GM21619 (cell line): Measurements from ENCODE around the gene CDK2.

Source experiments
- ATAC-seq: cut with Tn5 transposase; IDR thresholded peaks from one replicate; pipeline ENCODE4 v1.9.1; 2021; ENCODE audit not compliant: unreplicated experiment

Gene CDK2

DNA sequence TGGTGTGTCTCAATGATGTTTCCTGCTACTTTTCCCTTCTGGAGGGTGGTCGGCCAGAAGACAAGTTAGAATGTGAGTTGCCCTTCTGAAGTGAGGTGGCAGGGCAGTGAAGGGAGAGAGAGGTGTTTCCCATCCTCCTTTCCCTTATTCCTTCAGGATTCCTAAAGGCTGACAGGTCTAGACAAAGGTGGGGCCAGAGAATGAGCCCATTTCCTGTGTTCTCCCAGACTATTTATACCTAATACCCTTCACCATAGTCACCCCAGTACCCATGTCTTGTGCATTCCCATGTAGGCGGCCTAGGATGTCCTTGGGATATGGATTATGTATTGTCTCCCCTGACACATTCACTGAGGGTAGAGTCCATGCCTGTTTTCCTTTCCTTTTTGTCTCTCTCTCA, 28.6 kb upstream of the CDK2 start:
- no peak for ATAC-seq

DNA sequence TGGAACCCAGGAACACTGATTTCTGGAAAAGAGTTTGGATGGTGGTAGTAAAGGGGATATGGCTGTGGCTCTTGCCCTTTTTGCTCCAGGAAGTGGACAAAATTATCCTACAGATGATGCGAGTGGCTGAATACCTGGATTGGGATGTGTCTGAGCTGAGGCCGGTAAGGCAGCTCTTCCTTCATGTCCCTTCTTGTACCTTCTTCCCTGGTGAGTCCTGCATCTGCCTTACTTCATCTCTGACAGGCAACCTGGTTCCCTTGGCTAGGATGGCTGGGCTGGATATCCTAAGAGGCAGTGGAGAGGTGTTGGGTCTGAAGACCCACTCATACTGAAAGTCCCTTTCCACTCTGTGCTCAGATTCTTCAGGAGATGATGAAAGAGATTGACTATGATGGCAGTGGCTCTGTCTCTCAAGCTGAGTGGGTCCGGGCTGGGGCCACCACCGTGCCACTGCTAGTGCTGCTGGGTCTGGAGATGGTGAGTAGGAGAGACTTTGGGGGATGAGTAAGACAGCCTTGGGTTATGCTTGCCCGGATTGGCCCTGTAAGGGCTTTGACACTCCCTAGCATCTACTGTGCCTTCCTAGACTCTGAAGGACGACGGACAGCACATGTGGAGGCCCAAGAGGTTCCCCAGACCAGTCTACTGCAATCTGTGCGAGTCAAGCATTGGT, 27.7 kb upstream of the CDK2 start:
- no peak for ATAC-seq

DNA sequence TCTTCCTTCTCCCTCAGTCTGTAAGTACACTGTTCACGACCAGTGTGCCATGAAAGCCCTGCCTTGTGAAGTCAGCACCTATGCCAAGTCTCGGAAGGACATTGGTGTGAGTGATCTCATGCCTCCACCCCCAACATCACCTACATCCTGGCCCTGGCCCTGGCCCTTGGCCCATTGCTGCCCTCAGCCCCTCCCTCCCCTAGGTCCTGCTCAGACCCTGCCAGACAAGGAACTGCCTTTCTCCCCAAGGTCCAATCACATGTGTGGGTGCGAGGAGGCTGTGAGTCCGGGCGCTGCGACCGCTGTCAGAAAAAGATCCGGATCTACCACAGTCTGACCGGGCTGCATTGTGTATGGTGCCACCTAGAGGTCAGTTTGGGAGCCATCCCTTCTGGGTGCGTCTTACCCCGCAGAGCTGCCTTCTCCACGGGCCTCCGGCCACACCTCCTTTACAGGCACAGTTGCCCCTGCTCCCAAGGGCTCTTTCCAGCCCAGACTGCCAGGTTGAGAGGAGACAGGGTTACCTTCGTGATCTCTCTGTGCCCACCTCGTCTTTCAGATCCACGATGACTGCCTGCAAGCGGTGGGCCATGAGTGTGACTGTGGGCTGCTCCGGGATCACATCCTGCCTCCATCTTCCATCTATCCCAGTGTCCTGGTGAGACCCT, 26.4 kb upstream of the CDK2 start:
- ATAC-seq, result peak; percentile 97

DNA sequence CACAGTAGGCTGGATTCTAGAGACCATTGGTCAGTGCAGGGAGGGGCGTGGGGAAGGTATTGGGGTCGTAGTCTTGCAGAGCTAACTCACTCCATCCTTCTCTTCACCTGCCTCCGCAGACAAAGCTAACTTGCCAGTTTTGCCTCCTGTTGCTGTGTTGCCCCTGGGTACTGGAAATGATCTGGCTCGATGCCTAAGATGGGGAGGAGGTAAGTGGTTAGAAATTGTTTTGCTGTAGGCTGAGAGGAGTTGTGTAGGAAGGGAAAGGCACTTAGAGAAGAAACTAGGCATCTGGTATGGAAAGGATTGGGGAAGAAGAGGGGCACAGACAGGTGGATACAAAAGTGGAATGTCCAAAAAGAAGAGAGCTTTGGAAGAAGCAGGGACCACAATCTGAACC, 24.6 kb upstream of the CDK2 start:
- ATAC-seq, result no peak

DNA sequence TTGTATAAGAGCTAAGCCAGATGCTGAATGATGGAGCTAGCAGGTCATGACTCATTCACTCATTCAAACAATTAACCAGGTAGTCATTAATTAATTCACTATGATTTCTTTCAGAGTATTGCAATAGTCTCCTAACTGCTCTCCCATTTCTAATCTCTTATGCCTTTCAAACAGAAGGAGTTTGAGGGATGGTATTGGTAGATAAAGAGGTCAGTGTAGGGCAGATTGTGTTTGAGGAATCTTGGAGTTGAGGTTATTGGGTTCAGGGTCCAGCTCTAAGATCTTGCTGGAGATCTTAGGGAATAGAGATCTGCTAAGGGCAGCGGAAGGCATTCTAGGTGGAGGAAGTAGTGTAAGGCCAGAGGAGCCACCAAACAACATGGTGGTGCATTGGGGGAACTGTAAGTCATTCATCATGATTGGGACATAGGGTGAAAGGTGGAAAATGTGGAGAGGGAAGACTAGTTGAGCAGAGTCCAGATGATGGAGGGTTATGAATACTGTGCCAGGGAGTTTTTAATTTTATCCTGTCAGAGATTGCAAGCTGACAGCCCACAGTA, 24.0 kb upstream of the CDK2 start:
- no peak for ATAC-seq

DNA sequence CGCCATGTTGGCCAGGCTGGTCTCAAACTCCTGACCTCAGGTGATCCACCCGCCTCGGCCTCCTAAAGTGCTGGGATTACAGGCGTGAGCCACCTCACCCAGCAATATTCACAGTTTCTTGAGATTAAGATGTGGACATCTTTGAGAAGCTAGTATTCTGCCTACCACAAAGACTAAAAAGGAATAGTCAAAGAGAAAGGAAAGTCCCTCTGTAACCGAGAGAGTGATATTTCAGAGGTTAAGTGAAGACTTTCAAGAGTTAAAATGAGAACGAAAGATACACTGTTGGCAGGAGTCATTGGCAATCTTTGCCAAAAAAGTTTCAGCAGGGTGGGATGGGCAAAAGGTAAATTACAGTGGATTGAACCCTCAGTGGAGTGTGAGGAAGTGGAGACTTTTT, 20.1 kb upstream of the CDK2 start:
- ATAC-seq, result no peak

DNA sequence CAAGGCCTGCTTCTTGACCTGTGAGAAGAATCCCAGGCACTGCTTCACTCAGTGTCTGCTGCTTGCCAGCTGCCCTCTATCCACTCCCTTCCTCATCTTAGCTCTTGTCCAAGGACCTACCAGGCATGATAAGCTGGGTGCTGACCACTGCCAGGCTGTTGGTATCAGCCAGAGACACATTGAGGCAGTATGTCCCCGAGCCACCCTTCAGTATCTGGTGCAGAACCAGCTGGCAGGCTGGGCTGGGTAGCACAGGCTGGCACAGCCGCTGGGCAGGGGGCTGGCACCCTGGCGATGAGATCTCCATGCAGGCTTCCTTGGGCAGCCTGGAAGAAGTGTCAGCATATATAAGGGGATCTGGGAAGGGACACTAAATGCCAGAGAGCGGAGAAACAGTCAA, 11.3 kb upstream of the CDK2 start:
- ATAC-seq, result no peak

DNA sequence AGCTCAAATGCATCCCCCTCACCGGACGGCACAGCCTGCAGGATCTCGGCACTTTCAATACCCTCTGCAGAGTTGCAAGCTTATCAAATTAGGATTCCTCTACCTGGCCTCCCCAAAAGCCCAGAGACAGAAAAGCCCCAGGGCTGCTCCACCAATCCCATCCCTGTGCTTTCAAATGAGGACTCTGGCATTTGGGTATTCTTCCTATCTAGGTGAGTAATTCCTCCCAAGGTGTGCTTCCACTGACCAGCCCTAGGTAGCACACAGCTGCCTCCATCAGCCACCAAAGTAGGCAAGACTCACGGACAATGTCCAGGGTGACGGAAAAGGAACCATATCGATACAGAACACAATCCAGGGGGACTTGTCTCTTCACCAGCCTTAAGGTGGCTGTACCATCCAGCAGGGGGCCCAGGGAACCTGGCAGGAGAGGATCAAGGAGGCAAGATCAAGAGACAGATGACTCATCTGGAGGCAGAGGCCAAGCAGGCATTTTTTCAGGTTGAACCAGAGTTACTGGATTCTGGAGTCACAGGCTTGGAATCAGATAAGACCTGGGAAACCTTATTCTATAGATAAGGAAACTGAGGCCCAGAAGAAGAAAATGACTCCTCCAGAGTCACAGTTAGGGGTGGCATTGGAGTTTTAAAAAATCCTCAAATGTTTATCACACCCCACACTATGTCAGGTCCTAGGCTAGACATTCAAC, 10.7 kb upstream of the CDK2 start:
- no peak for ATAC-seq

DNA sequence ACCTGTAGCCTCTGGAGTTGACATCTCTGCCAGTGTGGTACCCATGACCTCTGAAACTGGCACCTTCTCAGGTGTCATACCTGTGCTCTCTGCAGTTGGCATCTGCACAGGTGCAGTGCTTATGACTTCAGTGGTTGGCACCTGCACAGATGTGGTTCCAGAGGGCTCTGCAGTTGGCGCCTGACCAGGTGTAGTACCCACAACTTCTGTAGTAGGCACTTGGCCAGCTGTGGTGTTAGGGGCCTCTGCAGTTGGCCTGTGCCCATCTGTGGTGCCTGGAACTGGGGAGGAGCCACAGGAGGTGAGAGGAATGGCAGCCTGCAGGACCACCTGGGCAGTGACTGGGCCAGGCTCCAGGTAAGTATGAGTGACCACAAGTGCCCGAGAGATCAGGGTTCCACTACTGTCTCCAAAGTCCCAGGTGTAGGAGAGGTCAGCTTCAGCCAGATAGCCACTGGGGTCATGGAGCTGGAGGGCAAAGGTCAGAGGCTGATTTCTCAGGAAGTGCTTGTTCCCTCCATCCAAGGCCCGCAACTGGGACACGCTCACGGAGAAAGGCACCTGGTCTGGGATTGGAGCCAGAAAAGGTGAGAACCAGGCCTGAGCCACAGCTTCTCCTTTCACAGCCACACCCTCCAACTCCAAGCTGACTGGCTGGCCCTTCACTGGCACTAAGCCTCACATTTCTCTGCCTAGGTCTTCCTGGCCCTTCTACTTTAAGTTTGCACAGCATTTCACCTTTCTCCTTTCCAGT, 9.3 kb upstream of the CDK2 start:
- no peak for ATAC-seq

DNA sequence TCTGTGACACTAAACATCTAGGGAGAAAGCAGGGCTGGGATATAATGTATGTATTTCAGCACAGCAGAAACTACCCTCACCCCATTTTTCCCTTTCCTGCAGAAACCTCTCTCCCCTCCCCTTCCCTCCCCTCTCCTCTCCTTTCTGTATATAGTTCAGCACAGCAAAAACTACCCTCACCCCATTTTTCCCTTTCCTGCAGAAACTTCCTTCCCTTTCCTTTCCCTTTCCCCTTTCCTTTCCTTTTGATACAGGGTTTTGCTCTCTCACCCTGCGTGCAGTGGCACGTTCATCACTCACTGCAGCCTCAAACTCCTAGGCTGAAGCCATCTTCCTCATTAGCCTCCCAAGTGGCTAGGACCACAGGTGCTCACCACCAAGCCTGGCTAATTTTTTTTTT, 2.9 kb upstream of the CDK2 start:
- ATAC-seq, result no peak

DNA sequence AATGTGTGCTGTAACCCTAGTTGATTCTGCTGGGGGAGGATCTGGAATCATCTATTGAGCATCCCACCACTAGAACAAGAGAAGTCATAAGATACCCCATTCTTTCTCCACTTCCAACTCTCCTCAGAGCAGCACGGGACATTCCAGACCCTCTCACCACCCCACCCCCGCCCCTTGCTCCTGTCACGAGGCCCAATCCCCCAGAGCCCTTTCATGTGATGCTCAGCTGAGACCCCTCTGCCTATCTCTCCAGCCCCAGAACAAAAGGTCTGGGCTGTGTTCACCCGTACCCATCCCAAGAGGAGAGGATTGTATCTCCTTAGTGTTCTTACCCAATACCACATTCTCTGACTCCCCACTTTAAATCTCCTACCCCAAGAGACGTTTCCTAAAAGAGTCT, 1.4 kb upstream of the CDK2 start:
- ATAC-seq, result no peak

DNA sequence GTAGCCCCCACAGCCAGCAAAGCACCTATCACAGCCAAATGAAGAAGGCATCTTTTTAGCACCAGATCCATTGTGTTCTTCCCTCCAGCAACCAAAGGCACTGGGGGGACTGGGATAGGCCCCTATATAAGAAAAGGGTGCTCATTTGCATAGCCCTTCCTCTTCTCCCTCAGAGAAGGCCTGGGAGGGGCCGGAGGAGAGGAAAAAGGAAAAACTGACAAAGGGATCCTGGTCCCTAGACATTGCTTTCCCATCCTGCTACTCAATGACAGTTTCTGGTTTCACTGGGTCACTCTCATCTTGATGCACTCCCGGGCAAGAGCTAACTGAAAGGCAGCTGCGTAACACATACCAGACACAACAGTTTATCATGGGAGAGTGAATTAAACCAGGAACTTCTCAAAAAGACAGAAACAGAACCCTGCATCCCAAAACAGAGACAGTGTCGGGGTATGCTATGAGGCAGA, 656 bp upstream of the CDK2 start, which contains the start of gene PMEL:
Gene PMEL, minus strand, starts transcription at position 102 of the 467 bp plus-strand sequence. Its CDS starts 31 bp downstream, at position 71.
- ATAC-seq, result peak; percentile 2

DNA sequence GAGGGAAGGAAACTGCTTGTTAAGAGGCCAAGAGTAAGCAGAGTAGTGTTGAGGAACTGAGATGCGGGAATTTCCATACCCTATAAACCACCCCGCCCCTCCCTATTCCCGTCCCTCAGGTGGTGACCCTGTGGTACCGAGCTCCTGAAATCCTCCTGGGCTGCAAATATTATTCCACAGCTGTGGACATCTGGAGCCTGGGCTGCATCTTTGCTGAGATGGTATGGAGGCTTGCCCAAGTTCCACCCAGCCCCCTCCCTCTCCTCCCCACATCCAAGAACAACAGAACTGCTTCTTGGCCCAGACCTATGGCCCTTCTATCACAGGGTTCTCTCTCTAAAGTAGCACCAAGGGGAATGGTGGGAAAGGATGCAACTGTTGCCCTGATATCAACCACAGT, 2.7 kb downstream of the CDK2 start:
- ATAC-seq, result no peak

DNA sequence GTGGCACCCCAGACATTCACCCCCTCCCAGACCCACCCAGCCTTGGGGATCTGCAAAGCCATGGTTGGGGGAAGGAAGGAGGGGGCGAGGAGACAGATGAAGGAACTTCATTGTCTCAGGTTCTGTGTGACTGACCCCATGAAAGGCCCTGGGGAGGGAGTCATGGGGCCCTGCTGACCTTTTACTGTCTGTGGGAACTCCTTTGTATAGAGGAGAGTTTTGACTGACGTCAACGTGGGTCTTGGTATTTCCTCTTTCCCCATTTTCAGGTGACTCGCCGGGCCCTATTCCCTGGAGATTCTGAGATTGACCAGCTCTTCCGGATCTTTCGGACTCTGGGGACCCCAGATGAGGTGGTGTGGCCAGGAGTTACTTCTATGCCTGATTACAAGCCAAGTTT, 4.1 kb downstream of the CDK2 start:
- ATAC-seq, result no peak

DNA sequence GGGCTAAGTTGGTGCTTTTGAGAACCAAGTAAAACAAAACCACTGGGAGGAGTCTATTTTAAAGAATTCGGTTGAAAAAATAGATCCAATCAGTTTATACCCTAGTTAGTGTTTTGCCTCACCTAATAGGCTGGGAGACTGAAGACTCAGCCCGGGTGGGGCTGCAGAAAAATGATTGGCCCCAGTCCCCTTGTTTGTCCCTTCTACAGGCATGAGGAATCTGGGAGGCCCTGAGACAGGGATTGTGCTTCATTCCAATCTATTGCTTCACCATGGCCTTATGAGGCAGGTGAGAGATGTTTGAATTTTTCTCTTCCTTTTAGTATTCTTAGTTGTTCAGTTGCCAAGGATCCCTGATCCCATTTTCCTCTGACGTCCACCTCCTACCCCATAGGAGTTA, 5.4 kb downstream of the CDK2 start:
- no peak for ATAC-seq

DNA sequence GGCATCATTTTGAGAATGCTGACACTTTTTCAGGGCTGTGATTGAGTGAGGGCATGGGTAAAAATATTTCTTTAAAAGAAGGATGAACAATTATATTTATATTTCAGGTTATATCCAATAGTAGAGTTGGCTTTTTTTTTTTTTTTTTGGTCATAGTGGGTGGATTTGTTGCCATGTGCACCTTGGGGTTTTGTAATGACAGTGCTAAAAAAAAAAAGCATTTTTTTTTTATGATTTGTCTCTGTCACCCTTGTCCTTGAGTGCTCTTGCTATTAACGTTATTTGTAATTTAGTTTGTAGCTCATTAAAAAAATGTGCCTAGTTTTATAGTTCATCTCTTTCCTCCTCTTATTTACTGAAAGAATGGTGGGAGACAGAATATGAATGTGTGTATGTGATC, 5.8 kb downstream of the CDK2 start:
- no peak for ATAC-seq

DNA sequence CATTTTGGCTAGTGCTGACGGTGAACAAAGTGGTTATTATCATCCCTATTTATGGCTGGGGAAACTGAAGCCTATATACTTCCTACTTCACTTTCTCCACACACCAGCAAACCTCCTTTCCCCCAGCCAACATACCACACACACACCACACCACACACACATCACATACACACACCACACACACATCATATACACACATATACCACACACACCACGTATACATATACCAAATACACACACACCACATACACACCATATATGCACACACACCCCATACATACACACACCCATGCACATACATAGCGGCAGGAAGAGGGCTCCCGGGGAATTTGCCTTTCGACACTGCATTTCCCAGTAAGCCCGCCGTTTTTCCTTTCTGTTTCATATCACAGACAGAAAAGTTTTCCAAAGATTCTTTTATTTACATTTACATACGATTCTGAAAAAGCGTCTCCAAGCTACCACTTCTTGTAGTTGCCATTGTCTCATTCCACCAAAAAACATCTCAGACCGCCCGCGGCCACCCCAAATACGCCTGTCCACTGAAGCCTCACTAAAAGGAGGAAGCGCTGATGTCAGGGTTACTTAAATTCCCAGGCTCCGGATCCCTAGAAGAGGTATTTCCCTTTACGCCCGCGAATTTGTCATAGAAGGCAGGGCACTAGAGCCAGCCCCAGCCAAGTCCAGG, 6.4 kb downstream of the CDK2 start:
- no peak for ATAC-seq

DNA sequence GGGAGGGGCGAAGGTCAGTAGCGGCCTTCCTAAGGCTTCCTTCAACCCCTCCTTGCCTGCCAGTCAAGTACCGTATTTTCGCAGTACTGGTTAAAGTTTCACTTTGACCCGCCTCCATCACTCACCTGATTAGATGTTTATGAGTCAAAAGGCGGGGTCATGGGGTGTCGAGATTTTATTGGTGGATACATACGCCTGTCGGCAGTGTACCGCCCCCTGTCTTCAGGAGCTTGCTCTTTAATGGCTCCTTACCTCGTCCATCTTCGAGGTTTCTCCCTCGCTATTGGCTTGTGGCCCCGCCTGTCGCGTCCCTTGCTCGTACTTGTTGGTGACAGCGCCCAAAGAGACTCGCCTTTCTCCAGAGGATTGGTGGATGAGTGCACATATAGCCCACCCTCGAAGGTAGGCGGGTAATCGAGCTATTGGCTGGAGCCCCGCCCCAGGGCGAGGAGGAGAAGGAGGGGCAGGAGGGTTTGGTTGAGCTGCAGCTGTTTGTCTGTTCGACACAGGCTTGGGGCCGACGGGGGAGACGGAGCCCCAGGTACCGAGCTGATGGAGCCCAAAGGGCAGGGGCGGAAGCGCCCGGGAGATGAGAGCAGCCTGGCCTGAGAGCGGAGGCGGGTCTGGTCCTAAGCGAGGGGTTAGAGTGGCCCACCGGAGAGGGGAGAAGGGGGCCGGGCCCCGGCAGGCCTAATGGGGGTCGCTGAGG, 7.1 kb downstream of the CDK2 start, which contains the start of gene RAB5B:
Gene RAB5B, plus strand, starts transcription at position 480 of the 709 bp plus-strand sequence. CDS start 12,883 bp downstream, outside the sequence.
- ATAC-seq, result peak; percentile 92

DNA sequence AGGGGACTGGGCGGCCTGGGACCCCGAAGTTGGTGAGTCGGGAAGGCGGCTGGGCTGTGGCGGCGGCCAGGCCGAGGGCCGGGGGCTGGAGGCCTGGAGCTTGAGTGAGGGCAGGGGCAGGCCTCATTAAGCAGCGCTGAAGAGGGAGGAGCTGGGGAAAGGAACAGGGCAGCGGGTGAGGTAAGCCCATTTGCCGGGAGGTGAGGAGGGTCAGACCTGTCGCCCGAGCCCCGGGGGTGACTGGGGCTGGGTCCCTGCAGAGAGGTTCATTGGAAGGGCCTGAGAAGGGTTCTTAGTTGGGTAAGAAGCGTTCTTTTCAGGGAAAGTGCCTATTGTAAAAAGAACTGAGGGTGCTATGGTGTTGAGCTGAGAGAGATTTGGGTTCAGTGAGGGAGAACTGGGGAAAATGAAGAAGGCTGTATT, 7.7 kb downstream of the CDK2 start:
- peak; percentile 8 for ATAC-seq

DNA sequence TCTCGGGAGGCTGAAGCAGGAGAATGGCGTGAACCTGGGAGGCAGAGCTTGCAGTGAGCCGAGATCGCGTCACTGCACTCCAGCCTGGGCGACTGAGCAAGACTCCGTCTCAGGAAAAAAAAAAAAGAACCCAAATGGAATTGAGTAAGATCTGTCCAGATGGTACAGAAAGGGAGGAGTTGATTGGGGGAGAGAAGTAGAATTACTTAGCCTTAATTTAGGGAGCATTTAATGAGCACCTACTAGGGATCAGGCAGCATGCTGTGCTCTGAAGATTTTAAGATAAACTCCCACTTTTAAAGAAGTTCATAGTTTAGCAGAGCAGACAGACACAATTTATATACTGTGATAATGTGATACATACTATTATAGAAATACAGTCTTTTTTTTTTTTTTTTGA, 11.8 kb downstream of the CDK2 start:
- no peak for ATAC-seq
